LHCN-M2 (cell line): Measurements from ENCODE around the gene LHX5. TPM values are rescaled to one million over a fixed set of nuclear protein-coding genes. Genes with fewer than 3 reads are reported as not detected.

Experiments
- DNase-seq: peaks from one replicate; pipeline ENCODE4 v3.0.0-alpha.2; 2012; ENCODE audit warnings: low read depth
- total RNA-seq: library from RNA; depleted of rRNA; stranded (reverse); fragments of >200 nt; gene quantifications from 2 replicates; pipeline ENCODE4 v1.2.3, GENCODE V29; 2014

The LHX5 gene
- total RNA-seq, 1 experiment from 2014 or later = not detected

- no peak for DNase-seq
Observed at GRCh38 chr12:113477842-113478215, 6.2 kb upstream of the LHX5 start.

DNA sequence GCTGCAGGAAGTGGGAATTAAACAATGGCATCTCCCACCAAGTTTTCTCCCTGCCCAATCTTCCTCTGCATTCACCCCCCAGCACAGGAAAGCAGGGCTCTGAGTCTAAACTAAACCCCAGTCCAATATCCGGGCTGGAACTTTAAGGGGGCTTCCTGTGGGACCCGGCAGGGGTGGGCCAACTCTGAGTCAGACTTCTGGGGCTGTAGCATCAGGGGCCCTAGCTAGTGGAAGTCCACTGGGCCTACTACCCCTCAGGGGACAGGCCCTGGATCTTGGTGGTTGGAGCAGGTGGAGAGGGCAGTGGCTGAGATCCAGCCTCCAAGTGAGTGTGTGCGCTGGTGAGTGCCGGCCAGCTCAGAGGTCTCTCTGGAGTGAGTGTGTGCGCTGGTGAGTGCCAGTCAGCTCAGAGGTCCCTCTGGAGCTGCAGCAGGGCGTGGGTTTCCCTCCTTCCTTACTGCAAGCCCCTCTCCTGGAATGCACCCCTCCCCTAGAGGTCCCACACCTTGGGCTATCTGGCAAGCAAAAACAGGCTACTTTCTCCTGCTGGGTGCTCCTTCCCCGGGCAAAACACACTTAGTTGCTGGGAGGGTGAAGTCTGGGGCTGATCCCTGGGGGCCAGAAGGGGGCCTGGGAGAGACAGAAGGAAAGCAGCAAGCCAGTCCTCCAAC lies 5.6 kb upstream of the LHX5 start:
- DNase-seq = no peak

DNA sequence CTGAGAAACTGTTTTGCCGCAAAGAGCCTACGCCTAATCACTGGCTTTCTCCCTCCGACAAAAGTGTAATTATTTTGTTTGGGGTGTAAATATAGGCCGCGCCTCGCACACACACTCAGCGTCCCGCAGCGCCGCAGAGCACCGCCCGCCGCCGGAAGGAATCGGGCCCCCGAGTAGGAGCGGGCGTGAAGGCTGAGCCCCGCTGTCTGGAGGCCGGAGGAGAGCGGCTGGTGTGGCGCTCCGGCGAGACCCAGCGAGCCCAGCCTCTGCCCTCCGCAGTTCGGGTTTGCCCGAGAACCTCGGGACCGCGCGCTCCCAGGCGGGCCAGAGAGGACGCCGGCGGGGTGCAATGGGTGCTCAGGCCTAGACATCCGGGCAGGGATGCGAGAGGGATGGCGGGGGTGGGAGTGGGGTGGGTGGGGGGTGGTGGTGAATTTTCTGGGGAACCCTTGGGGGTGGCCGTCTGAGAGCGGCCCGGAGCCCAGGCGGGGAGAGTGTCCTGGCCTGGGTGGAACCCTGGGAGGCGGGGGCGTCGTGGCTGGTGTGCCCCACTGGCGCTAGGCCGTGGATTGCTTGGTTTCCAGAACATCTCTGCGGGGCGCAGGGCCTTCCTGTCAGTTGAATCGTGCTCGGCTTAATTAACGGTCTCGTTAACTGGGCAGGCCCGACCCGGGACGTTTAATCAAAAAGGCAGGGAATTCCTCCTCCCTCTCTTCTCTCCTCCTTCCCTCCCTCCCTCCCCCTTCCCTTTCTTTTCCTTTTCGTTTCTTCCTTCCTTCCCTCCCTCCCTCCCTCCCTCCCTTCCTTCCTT lies 4.7 kb upstream of the LHX5 start:
- no peak for DNase-seq

DNA sequence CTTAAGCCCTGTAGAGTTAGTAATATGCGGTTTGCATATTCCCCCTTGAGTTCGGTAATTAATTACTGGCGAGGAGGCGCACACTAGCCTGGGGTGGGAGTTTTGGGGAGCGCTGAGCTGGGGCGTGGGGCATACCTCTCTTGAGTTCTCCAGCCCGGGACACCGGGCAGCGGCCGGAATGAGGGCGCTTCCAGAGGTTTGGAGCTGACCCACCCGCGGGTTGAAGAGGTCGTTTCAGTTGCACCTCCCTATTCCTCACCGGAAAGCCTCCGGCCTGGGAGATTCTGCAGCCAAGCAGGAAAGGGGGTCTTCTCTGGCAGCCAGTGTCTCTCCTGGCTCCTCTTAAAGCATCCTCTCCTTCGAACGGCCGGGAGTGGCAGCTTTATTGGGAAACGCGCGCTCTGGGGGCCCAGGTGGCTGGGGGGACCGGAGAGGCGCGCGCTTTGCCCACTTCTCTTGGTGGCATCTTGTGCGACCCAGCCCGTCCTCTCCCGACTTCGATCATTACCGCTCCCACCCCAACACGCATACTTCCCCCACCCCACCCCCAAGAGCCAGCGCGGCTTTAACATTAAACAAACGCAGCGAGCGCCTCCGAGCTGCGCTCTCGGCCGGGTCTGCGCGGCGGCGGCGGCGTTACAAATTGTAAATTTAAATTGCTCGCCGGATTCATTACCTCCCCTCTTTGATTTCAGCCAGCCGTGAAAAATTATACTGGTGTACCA lies 3.9 kb upstream of the LHX5 start:
- no peak for DNase-seq

DNA sequence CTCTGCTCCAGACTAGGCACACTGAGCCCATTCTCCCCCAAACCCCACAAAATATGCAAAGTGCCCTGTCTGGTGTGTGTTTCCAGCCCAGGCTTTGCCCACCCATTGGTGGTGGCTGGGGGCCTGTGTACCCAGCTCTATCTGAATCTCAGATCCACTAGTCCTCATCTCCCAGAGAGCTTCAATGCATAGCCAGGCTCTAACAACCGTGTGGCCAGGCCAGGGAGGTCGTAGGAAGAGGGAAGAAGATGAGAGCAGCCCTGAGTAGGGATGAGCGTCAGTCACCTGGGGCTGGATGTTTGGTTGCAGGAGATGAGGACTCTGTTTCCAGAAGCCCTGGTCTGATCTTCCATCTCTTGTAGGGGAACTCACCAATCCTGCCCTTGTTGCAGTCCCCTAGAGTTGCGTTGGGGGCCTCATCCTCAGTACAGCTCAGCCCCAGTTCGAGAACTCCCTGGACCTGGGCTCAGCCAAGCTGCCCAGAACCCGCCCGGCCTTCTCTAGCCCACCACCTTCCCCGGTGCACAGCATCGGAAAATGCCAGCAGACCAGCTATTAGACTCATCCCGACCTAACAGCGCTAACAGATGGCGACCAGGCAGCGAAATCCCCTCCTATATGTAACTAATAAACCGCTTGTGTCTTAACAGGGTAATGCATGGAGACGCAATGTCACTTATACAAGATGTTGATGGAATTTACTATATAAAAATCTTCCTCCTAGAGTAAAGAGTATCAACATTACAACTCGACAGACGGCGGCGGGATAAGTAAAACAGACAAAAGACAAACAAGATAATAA lies 3.2 kb upstream of the LHX5 start:
- DNase-seq = no peak

DNA sequence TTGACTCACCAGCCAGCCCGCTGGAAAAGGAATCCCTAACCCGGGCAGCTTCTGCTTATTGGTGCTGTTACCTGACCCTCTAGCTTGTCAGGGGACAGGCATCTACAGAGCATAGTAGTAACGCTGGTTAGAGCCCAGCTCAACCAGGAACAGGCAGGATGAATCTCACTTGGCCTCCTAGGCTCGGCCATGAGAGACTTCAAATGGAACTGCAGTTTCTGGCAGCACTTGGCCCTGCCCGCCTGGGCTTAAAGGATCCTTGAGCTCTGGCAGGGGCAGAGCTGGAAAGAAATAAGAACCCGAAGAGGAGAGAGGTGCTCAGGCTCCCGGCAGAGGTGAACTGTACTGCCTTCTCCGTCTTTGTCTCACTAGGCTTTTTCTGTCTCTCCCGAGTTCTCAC lies 2.3 kb upstream of the LHX5 start:
- no peak for DNase-seq

DNA sequence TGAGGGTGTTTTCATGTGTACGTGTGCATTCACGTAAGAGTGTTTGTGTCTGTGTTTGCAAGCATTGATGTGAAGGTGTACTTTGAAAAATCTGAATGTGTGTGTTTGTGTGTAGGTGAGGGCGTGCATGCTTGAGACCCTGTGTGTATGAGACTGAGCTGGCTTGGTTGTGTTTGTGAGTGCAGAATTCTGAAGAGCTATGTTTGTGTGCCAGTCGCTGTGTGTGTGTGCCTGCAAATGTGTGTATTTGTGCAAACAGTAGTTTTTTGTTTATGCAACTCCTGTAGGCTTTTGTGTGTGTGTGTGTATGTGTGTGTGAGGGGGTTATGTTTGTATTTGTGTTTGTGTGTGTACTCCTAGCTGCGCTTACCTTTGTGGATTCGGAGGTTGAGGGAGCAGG lies 1.7 kb upstream of the LHX5 start:
- DNase-seq = no peak

- DNase-seq = no peak
Observed at GRCh38 chr12:113472191-113473121, 785 bp upstream of the LHX5 start.

DNA sequence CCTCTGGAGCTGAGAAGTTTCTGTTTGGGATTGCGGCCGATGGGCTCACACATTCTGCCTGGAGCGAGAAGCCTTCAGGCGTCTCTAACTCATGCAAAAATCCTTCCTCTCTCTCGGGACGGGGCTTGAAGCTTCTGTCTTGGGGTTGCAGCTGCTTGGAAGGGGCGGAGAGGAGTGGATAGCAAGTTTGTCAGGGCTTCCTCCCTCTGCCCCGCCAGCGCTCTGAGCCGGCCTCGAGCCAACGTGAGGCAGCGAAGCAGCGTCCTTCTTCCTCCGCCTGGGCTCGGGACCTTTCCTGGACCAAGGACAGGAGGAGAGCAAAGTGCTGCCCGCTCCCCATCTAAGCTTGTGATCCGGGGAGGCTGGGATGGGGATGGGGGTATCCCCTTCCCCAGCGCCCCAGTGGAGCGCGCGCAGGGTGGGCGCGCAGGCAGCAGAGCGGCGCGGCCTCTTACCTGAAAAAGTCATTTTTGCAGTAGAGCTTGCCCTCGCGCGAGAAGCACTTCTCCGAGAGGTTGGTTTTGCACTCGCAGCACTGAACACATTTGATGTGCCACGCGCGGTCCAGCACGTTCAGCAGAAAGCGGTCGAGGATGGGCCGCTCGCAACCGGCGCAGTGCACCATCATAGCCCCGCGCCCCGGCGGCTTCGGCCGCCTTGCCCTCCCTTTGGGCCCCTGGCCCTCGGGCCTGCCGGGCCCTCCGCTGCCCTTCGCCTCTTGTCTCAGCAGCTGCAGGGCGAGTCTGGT lies 626 bp downstream of the LHX5 start:
- DNase-seq = no peak

DNA sequence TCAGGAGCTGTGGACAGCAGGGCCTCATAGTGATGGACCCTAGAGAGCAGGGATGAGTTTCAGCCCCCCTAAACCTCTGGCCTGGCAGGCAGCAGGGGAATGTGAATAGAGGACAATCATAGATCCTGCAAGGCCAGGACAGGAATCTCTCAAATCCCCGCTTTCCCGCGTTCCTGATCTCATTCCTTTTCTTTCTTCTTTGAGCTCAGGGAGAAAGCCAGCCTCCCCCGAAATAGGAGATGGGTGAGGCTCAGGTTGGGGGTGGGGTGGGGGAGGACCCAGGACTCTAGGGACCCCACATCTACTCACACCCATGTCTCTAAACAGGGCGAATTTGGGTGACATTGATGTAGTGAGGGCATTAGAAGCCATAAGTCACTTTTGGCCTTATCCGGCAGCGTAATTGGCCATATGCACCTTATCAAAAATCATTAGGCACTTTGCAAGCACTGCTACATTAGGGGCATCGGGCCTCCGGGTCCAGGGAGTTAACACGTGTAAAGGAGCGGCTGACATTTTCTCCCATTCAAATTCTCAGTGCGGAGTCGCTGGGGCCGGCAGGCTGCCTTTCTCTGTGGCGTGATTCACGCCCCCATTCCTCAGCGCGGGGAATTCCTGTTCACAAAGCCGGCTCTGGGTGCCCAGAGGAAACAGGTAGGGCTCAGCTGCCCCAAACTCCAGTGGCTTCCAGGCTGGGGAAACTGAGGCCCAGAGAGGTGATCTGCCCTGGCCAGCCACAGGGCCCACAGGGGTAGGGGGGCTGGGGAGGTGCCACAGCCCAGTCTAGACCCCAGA lies 1.5 kb downstream of the LHX5 start:
- DNase-seq = no peak

GRCh38 chr12:113469224-113469948 lies 2.3 kb downstream of the LHX5 start:
- DNase-seq = no peak

DNA sequence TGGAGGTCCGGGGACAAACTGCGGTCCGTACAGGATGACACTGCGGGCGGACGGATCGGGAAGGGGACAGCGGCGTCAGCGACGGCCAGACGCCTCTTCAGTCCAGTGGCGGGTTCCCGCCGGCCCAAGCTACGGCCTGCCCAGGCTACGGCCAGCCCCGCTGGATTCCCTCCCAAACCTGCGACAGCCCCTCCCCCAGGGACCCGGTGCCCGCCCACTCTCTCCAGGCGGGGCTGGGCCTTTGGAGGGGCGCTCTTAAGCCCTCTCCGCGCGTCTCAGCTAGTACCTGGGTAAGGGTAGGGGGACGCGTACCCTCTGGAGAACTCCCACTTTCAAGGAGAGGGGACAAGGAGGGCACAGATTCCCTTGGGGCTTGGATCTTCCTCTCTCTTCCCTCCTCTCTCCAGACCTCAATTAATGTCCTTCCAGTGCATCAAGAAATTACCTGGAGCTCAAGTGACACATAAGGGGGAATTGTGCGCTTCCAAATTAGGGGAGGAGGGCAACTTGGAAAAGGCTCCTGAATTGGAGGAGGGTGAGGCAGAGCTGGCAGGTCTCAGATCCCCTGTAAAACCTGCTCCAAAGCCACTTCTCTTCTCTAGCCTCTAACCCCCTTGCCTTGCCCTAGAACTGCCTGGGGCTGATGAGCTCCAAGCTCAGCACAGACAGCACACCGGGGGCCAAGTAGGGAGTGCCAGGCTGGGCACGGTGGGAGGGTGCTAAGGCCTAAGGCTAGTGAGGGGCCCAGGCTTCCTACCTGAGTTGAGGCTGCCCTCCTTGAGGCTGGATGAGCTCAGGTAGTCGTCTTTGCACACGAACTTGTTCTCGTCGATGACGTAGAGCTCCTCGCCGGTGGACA lies 3.1 kb downstream of the LHX5 start:
- no peak for DNase-seq

DNA sequence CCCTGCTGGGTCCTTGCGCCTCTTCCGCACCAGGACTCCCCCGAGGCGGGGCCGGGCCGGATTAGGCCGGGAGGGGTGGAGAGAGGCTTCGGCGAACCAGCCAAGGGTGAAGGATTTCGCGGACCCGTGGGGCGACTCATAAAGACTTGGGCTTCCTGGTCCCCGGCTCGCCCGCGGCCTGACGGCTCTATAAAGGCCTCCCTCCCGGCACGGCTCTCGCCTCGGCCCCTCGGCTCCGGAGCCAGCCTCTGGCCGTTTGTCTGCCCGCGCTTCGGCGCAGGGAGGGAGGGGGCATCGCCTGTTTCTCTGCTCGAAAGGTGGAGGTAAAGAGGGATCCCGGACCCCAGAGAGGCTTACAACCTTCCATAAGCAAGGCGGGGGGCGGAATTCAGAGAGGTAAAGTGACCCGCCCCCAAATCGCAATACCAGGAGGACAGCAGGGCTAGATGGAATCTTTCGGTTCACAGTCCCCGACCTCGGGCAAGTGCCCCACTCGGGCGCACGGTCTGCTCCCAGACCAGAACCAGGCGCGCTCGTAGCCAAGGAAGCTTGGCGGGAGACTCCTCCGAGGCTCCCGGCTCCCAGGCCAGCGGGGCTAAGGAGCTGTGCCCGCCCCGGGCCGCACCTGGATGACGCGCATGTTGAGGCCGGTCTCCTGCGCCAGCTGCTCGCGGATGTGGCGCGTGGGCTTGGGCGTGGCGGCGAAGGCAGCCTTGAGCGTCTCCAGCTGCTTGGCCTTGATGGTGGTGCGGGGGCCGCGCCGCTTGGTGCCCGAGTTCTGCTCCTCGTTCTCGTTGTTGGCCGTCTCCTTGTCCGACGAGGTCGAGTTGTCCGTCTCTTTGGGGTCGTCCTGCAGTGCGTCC lies 3.9 kb downstream of the LHX5 start:
- no peak for DNase-seq

DNA sequence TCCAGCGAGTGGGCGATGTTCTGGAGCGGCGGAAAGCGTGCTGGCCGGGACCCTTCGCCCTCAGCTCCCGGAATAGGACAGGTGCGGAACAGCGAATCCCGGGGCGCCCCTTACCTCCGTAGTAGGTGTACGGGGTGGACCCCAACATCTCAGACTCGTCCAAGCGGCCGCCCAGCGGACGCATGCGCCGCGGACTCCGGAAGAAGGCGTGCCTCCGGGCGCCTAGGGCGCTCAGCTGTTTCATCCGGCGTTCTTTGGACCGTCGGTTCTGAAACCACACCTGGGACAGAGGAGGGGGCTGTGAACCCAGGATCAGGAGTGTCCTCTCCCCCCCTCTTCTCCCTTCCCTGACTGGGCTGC lies 4.5 kb downstream of the LHX5 start:
- no peak for DNase-seq

DNA sequence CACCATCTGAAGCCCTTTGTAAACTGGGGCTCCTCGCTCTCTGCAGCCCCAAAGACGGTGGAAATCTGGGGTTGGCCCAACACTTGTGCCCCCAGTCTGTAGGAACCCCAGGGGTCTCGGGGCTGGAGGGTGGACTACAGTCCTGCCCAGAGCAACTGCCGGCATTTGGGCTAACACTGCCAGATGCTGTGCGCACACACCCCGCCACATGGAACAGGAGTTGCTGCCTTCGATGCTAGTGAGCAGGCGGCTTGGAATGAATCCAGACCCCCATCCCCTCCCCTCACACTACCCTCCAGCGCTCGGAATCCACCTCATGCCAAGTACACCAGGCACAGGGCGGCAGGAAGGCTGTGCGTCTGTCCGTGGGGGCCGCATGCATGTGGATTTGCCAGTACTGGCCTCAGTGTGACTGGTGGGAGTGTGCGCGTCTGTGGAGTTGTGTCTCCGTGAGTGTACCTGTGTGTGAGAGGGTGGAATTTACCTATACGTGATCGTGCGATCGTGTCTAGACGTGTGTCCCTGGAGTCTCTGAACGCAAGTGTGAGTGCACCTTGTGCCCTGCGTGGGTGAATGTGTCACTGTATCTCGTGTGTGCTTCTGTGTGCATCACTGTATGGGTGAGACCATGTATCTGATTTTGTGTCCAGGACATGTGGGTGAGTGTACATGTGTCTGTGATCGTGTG lies 5.1 kb downstream of the LHX5 start:
- DNase-seq = no peak
